Tibial nerve (tissue), 4 donors: ENCODE results near the gene H19. TPM values are rescaled to one million over a fixed set of nuclear protein-coding genes. Genes with fewer than 3 reads are reported as not detected.

Experiments used
- DNase-seq, 2 donors: peaks; one replicate each; pipeline ENCODE4 v3.0.0-alpha.2; 2019; ENCODE audit warnings: low spot score in 2 of 2
- H3K27ac ChIP-seq, 4 donors: fragments of 200-600 bp; sonication (generic) in 3 of 4; one replicate each; pipeline ENCODE4 v1.5.1; 2017 to 2019; ENCODE audit warnings: mild to moderate bottlenecking in 1 of 4
- H3K27me3 ChIP-seq, 2 donors: fragments of 200-600 bp; sonication (generic) in 1 of 2; one replicate each; pipeline versions ENCODE4 v1.5.1 to v1.6.0; 2017 to 2019
- H3K36me3 ChIP-seq, 3 donors: fragments of 200-600 bp; sonication (generic); one replicate each; pipeline ENCODE4 v1.5.1; 2018 to 2019
- H3K4me1 ChIP-seq, 4 donors: fragments of 200-600 bp; sonication (generic) in 3 of 4; one replicate each; pipeline ENCODE4 v1.5.1; 2017 to 2019
- H3K4me3 ChIP-seq, 4 donors: fragments of 200-600 bp; sonication (generic) in 3 of 4; one replicate each; pipeline ENCODE4 v1.5.1; 2017 to 2019; ENCODE audit warnings: mild to moderate bottlenecking in 1 of 4, moderate library complexity in 1 of 4
- H3K9me3 ChIP-seq, 4 donors: fragments of 200-600 bp; sonication (generic) in 3 of 4; one replicate each; pipeline ENCODE4 v1.5.1; 2017 to 2019
- EP300 ChIP-seq, 2 donors: sonication (generic); formaldehyde crosslinking; IDR thresholded peaks; one replicate each; pipeline ENCODE4 v1.6.1; 2017; ENCODE audit warnings: antibody characterized with exemption in 2 of 2, mild to moderate bottlenecking in 1 of 2
- POLR2A ChIP-seq, 2 donors: fragments of 450-650 bp; IDR thresholded peaks; one replicate each; pipeline ENCODE4 v1.6.1; 2017; ENCODE audit warnings: antibody characterized with exemption in 2 of 2, mild to moderate bottlenecking in 2 of 2, moderate library complexity in 2 of 2
- WGBS, 2 donors: methylation state at CpG; one replicate each; pipeline ENCODE4 v1.1.5; 2018; 5-methylcytosine and 5-hydroxymethylcytosine counted together
- total RNA-seq, 4 donors: library from RNA; depleted of rRNA; stranded (reverse); fragments of >200 nt; gene quantifications; one replicate each; pipeline ENCODE4 v1.1.0, GENCODE V29; 2016
- TF ChIP-seq, protein P1 (sequence below), 5 experiments: fragments of 200-600 bp in 3 of 5; fragments of 450-650 bp in 2 of 5; sonication (generic) in 3 of 5; IDR thresholded peaks; one replicate each; pipeline ENCODE4 v1.5.1; 2016 to 2019; ENCODE audit warnings: antibody characterized with exemption in 5 of 5, mild to moderate bottlenecking in 3 of 5, moderate library complexity in 2 of 5

The H19 gene
- total RNA-seq, 4 donors from 2014 or later, result 355 to 642 (median 407) TPM

DNA sequence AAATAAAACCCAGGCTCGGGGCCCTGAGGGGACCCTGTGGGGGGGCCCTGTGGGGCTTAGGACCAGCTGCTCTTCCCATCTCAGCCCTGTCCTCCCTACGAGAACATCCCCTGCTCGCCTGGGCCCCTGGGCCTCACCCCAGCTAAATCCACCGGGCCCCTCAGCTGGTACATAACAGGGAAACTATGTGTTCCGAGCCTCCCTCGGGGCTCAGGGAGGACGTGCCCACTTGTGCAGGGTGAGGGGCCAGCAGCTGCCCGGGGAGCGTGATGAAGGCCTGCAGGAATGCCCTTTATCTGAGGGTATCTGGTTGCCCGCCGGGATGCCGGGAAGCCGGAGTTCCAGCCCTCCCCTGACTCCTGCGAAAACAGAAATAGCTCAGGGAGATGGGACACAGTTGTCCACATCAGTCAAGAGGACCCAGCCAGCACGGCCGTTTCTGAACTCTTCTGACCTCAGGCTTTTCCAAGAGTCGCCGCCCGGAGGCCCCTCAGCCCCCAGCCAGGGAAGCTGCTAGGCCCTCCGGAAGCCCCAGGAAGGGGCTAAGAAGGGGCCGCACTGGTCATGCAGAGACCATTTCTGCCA is 29.9 kb downstream of the H19 start:
- Histone ChIP-seq H3K27me3 (no peaks in the 10 kb centered on the region), H3K4me3 (no peak overlapping the region), H3K36me3 (no peaks in the 10 kb centered on the region), H3K9me3 (no peaks in the 10 kb centered on the region), H3K4me1 (no peaks in the 10 kb centered on the region), H3K27ac (no peak overlapping the region)
- no peak for DNase-seq
- WGBS, 2 donors, result no CpG with 5 or more reads among the region's 21 CpGs
- TF ChIP-seq EP300 (IDR thresholded peaks at IDR 0.05), result no peak
- TF ChIP-seq, protein P1, sequence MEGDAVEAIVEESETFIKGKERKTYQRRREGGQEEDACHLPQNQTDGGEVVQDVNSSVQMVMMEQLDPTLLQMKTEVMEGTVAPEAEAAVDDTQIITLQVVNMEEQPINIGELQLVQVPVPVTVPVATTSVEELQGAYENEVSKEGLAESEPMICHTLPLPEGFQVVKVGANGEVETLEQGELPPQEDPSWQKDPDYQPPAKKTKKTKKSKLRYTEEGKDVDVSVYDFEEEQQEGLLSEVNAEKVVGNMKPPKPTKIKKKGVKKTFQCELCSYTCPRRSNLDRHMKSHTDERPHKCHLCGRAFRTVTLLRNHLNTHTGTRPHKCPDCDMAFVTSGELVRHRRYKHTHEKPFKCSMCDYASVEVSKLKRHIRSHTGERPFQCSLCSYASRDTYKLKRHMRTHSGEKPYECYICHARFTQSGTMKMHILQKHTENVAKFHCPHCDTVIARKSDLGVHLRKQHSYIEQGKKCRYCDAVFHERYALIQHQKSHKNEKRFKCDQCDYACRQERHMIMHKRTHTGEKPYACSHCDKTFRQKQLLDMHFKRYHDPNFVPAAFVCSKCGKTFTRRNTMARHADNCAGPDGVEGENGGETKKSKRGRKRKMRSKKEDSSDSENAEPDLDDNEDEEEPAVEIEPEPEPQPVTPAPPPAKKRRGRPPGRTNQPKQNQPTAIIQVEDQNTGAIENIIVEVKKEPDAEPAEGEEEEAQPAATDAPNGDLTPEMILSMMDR (IDR thresholded peaks at IDR 0.05), result no peak
- no peak for TF ChIP-seq POLR2A (IDR thresholded peaks at IDR 0.05)

DNA sequence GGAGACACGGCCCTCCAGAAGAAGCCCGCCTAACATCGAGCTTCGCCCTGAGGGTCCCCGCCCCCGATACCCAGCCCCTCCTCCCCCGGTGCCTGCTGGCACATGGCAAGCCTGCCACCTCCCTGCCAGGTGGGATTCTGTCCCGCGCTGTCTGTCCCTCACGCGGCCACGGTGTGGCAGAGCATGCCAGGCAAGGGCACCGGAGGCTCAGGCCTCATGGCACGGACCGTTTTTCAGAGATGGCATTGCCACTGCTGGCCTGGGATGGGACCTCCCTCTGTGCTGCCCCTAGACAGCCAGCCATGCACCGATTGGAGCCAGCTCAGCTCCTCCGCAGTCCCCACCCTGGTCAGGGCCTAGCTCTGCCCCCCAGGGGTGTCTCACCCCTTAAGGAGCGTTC is 31.1 kb downstream of the H19 start:
- TF ChIP-seq EP300 (IDR thresholded peaks at IDR 0.05) (no peak), POLR2A (IDR thresholded peaks at IDR 0.05) (no peak)
- TF ChIP-seq, protein P1 (IDR thresholded peaks at IDR 0.05), result no peak
- WGBS, 2 donors, result no CpG with 5 or more reads among the region's 18 CpGs
- Histone ChIP-seq H3K4me3 (no peak overlapping the region), H3K36me3 (no peaks in the 10 kb centered on the region), H3K27me3 (no peaks in the 10 kb centered on the region), H3K4me1 (no peaks in the 10 kb centered on the region), H3K9me3 (no peaks in the 10 kb centered on the region), H3K27ac (no peak overlapping the region)
- DNase-seq, result no peak

DNA sequence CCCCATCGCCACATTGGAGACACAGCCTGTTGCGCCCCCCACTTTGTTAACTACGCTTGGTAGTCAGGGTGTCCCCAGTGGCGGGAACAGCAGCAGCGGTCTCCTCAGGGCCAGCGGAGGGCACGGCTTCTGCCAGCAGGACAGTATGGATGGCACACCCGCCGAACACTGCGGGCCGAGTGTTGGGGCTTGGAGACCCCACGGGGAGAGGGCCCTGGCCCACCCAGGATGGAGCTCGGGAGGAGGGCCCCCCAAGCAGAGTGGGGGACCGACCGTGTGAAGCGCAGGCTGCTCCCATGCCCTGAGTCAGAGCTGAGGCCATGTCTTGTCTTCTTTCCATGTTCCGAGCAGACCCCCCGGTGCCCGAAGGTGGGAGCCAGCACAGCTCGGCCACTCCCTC is 32.7 kb downstream of the H19 start:
- H3K4me1 ChIP-seq, result no peaks in the 10 kb centered on the region
- no peak for DNase-seq
- TF ChIP-seq, protein P1 (IDR thresholded peaks at IDR 0.05), result no peak
- no peak for TF ChIP-seq EP300 (IDR thresholded peaks at IDR 0.05)
- TF ChIP-seq POLR2A (IDR thresholded peaks at IDR 0.05), result no peak
- no peaks in the 10 kb centered on the region for H3K36me3 ChIP-seq
- H3K27ac ChIP-seq, result no peak overlapping the region
- H3K9me3 ChIP-seq, result no peaks in the 10 kb centered on the region
- no peaks in the 10 kb centered on the region for H3K27me3 ChIP-seq
- H3K4me3 ChIP-seq, result no peak overlapping the region
- WGBS, 2 donors, result no CpG with 5 or more reads among the region's 20 CpGs

DNA sequence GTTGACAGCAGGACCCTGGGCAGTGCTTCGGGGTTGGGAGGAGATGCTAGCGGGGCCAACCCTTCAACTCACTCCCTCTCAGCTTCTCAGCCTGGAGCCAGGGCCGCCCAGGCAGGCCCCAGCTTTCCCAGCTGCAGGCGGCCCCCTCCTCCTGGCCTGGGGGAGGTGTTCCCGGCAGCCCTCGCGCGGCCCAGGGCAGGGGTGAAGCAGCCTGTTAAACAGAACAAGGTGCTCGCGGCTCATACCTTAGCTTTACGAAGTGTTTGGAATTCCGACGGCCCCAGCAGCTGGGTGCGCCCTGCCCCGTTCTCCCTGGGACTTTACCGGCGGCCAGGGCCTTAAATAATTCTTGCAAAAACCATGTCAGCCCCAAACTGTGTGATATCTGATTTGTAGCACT is 33.3 kb downstream of the H19 start:
- WGBS, 2 donors, result no CpG with 5 or more reads among the region's 17 CpGs
- no peak overlapping the region for H3K4me3 ChIP-seq
- no peaks in the 10 kb centered on the region for H3K9me3 ChIP-seq
- H3K27ac ChIP-seq, result no peak overlapping the region
- H3K36me3 ChIP-seq, result no peaks in the 10 kb centered on the region
- TF ChIP-seq POLR2A (IDR thresholded peaks at IDR 0.05) (no peak), EP300 (IDR thresholded peaks at IDR 0.05) (no peak)
- TF ChIP-seq, protein P1 (IDR thresholded peaks at IDR 0.05), result no peak
- H3K4me1 ChIP-seq, result no peaks in the 10 kb centered on the region
- H3K27me3 ChIP-seq, result no peaks in the 10 kb centered on the region
- no peak for DNase-seq

DNA sequence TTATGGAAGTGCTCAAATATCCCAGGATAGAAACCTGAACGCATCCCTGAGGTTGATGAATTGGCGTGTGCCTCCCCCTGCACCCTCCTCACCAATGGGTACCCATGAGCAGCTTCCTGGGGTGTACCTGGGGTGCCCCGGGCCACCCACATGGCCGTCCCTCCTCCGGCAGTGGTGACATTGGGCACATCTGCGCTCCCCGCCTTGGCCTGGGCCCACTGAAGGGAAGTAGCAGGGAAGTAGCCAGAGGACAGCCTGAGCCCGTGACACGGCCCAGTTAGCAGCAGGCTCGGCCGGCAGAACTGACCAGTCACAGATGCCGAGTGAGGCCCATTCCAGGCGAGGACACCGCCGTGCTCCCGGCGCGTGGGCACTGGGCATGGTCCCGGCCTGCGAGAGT is 33.8 kb downstream of the H19 start:
- no peak for DNase-seq
- no peak for TF ChIP-seq EP300 (IDR thresholded peaks at IDR 0.05)
- no peak for TF ChIP-seq POLR2A (IDR thresholded peaks at IDR 0.05)
- TF ChIP-seq, protein P1 (IDR thresholded peaks at IDR 0.05), result no peak
- Histone ChIP-seq H3K27me3 (no peaks in the 10 kb centered on the region), H3K36me3 (no peaks in the 10 kb centered on the region), H3K27ac (no peak overlapping the region), H3K9me3 (no peaks in the 10 kb centered on the region), H3K4me1 (no peaks in the 10 kb centered on the region), H3K4me3 (no peak overlapping the region)
- no CpG with 5 or more reads among the region's 20 CpGs for WGBS, 2 donors
